H1 (cell line): ENCODE data around the gene ZCRB1. TPM values are rescaled to one million over a fixed set of nuclear protein-coding genes. Genes with fewer than 3 reads are reported as not detected.

Source experiments
- CTCF ChIA-PET: fragments of 300-600 bp; sonication (Branson Sonifier 250); formaldehyde crosslinking; loops from one replicate; lab custom pipeline; 2021; ENCODE audit not compliant: partially characterized antibody; lab: Charles Lee
- POLR2A ChIA-PET: fragments of 300-600 bp; sonication (Branson Sonifier 250); formaldehyde crosslinking; loops from one replicate; lab custom pipeline; 2021; ENCODE audit warnings: inconsistent platforms; ENCODE audit not compliant: partially characterized antibody; lab: Charles Lee
- DNase-seq, 2 experiments: peaks; one replicate each; pipeline versions ENCODE4 v3.0.0 to v3.0.0-alpha.2; 2010 to 2022; ENCODE audit warnings: low spot score in 2 of 2, low read depth in 1 of 2, mixed read lengths in 1 of 2
- FAIRE-seq: peaks from 2 replicates; lab custom pipeline; 2011; peaks lifted over from hg19 to GRCh38; lab: Jason Lieb, UNC
- H2AFZ ChIP-seq: 2 replicates; pipeline ENCODE4 v1.8.1; 2012; ENCODE audit warnings: low read length, inconsistent platforms
- H2AK5ac ChIP-seq: 2 replicates; pipeline ENCODE4 v1.6.1; 2013; ENCODE audit warnings: low read depth, low read length
- H2BK120ac ChIP-seq: replicated peaks from 2 replicates; pipeline ENCODE3; 2013; ENCODE audit warnings: low read depth, low read length, inconsistent platforms
- H2BK12ac ChIP-seq: 2 replicates; pipeline ENCODE4 v1.6.1; 2013; ENCODE audit warnings: low read depth, low read length
- H2BK15ac ChIP-seq: 2 replicates; pipeline ENCODE4 v1.6.1; 2013; ENCODE audit warnings: low read length
- H2BK20ac ChIP-seq: 2 replicates; pipeline ENCODE4 v1.6.1; 2013; ENCODE audit warnings: low read length
- H2BK5ac ChIP-seq: 2 replicates; pipeline ENCODE4 v1.6.1; 2013; ENCODE audit warnings: low read depth, low read length
- H3K14ac ChIP-seq: 2 replicates; pipeline ENCODE4 v1.6.1; 2013; ENCODE audit warnings: inconsistent platforms; ENCODE audit not compliant: insufficient read length
- H3K18ac ChIP-seq: 2 replicates; pipeline ENCODE4 v1.6.1; 2013; ENCODE audit warnings: low read length; ENCODE audit errors: extremely low read depth
- H3K23ac ChIP-seq: 2 replicates; pipeline ENCODE4 v1.6.1; 2013; ENCODE audit warnings: inconsistent platforms; ENCODE audit not compliant: insufficient read length
- H3K23me2 ChIP-seq: 2 replicates; pipeline ENCODE4 v1.6.1; 2013; ENCODE audit warnings: low read depth, low read length
- H3K27ac ChIP-seq: 2 replicates; pipeline ENCODE4 v1.6.1; 2011; ENCODE audit warnings: low read depth, low read length, inconsistent platforms
- H3K27me3 ChIP-seq, 4 experiments: replicated peaks in 1 of 4; 1 replicate in 1 of 4; 2 replicates in 3 of 4; pipeline versions ENCODE4 v1.6.1 to v1.8.1; 2011 to 2013; ENCODE audit warnings: low read length in 3 of 4, mild to moderate bottlenecking in 3 of 4, inconsistent platforms in 2 of 4, mixed read lengths in 2 of 4, moderate library complexity in 1 of 4; ENCODE audit not compliant: control insufficient read depth in 3 of 4, insufficient read depth in 3 of 4; ENCODE audit errors: extremely low read depth in 1 of 4
- H3K36me3 ChIP-seq, 4 experiments: 2 replicates each; pipeline versions ENCODE4 v1.6.1 to v1.8.1; 2011 to 2013; ENCODE audit warnings: mild to moderate bottlenecking in 4 of 4, low read length in 3 of 4, moderate library complexity in 2 of 4, control low read depth in 1 of 4, inconsistent platforms in 1 of 4; ENCODE audit not compliant: insufficient read depth in 4 of 4, control insufficient read depth in 2 of 4
- H3K4ac ChIP-seq: replicated peaks from 2 replicates; pipeline ENCODE3; 2013; ENCODE audit warnings: low read length, low read depth, mixed read lengths, inconsistent platforms; ENCODE audit not compliant: insufficient read length
- H3K4me1 ChIP-seq, 4 experiments: replicated peaks in 1 of 4; 1 replicate in 1 of 4; 2 replicates in 3 of 4; pipeline versions ENCODE4 v1.6.1 to v1.8.1; 2011 to 2013; ENCODE audit warnings: low read length in 3 of 4, inconsistent platforms in 2 of 4, mixed read lengths in 1 of 4; ENCODE audit not compliant: insufficient read depth in 4 of 4, control insufficient read depth in 3 of 4
- H3K4me2 ChIP-seq, 2 experiments: 2 replicates each; pipeline versions ENCODE4 v1.6.1 to v1.8.1; 2011 to 2013; ENCODE audit warnings: low read depth in 2 of 2, low read length in 2 of 2, control low read depth in 1 of 2, inconsistent platforms in 1 of 2, mild to moderate bottlenecking in 1 of 2; ENCODE audit not compliant: insufficient read depth in 1 of 2
- H3K4me3 ChIP-seq, 4 experiments: fragments of 200-600, 300-600 bp in 1 of 4; sonication (generic), shearing (Covaris generic), sonication (Bioruptor Twin) in 1 of 4; 2 replicates each; pipeline versions ENCODE4 v1.5.1 to v1.8.1; 2011 to 2016; ENCODE audit warnings: low read length in 4 of 4, low read depth in 3 of 4, control low read depth in 2 of 4, inconsistent platforms in 2 of 4, mild to moderate bottlenecking in 2 of 4, mixed read lengths in 1 of 4, moderate library complexity in 1 of 4; ENCODE audit not compliant: insufficient read depth in 2 of 4; ENCODE audit errors: extremely low read depth in 1 of 4
- H3K56ac ChIP-seq: replicated peaks from 2 replicates; pipeline ENCODE3; 2013; ENCODE audit warnings: low read depth, mild to moderate bottlenecking, mixed read lengths, low read length, inconsistent platforms; ENCODE audit not compliant: insufficient read length
- H3K79me1 ChIP-seq: 2 replicates; pipeline ENCODE4 v1.6.1; 2013; ENCODE audit warnings: low read depth, low read length, control low read depth
- H3K79me2 ChIP-seq, 2 experiments: 2 replicates each; pipeline versions ENCODE4 v1.6.1 to v1.8.1; 2012 to 2013; ENCODE audit warnings: low read length in 2 of 2, mild to moderate bottlenecking in 2 of 2, inconsistent platforms in 1 of 2; ENCODE audit not compliant: insufficient read depth in 2 of 2, control insufficient read depth in 1 of 2
- H3K9ac ChIP-seq, 4 experiments: replicated peaks in 1 of 4; 1 replicate in 1 of 4; 2 replicates in 3 of 4; pipeline versions ENCODE4 v1.6.1 to v1.8.1; 2011 to 2013; ENCODE audit warnings: low read depth in 3 of 4, low read length in 3 of 4, control low read depth in 2 of 4, mild to moderate bottlenecking in 2 of 4, moderate library complexity in 2 of 4, inconsistent platforms in 1 of 4; ENCODE audit errors: extremely low read depth in 1 of 4
- H3K9me3 ChIP-seq, 2 experiments: 2 replicates each; pipeline versions ENCODE4 v1.6.1 to v1.8.1; 2012 to 2013; ENCODE audit warnings: mild to moderate bottlenecking in 2 of 2, moderate library complexity in 2 of 2, control low read depth in 1 of 2, inconsistent platforms in 1 of 2, low read depth in 1 of 2, low read length in 1 of 2, mixed read lengths in 1 of 2; ENCODE audit not compliant: insufficient read depth in 2 of 2
- H4K20me1 ChIP-seq, 2 experiments: replicated peaks in 1 of 2; 2 replicates each; pipeline versions ENCODE3 to v1.8.1; 2011 to 2013; ENCODE audit warnings: inconsistent platforms in 2 of 2, low read length in 2 of 2, mild to moderate bottlenecking in 1 of 2; ENCODE audit not compliant: insufficient read depth in 2 of 2, control insufficient read depth in 1 of 2
- H4K5ac ChIP-seq: 2 replicates; pipeline ENCODE4 v1.6.1; 2013; ENCODE audit warnings: low read length, low read depth, mixed read lengths, inconsistent platforms; ENCODE audit not compliant: insufficient read length
- H4K8ac ChIP-seq: 2 replicates; pipeline ENCODE4 v1.8.0; 2013; ENCODE audit warnings: mild to moderate bottlenecking, moderate library complexity, low read length, inconsistent platforms; ENCODE audit not compliant: insufficient read depth; ENCODE audit errors: extremely low read depth
- H4K91ac ChIP-seq: replicated peaks from 2 replicates; pipeline ENCODE3; 2013; ENCODE audit warnings: low read length, mixed read lengths, inconsistent platforms; ENCODE audit not compliant: insufficient read length
- ASH2L ChIP-seq: fragments of 200-600, 300-600 bp; sonication (generic); IDR thresholded peaks from one replicate; pipeline ENCODE4 v1.7.1; 2017; ENCODE audit warnings: low read length
- GTF2F1 ChIP-seq: IDR thresholded peaks from 2 replicates; pipeline ENCODE4 v1.6.1; 2012; ENCODE audit warnings: low read depth, low read length, improper control_type of control experiment, borderline replicate concordance
- HDAC6 ChIP-seq: IDR thresholded peaks from one replicate; pipeline ENCODE4 v1.7.1; 2012; ENCODE audit warnings: low read depth, mild to moderate bottlenecking, inconsistent platforms, low read length, moderate library complexity
- NANOG ChIP-seq: IDR thresholded peaks from 2 replicates; pipeline ENCODE4 v1.6.1; 2011; ENCODE audit warnings: low read length, low read depth, mild to moderate bottlenecking, inconsistent platforms; ENCODE audit not compliant: insufficient read depth, poor library complexity, severe bottlenecking
- NRF1 ChIP-seq: IDR thresholded peaks from 2 replicates; pipeline ENCODE4 v1.6.1; 2011; ENCODE audit warnings: mild to moderate bottlenecking, low read depth, low read length, improper control_type of control experiment
- RBBP5 ChIP-seq: IDR thresholded peaks from 2 replicates; pipeline ENCODE4 v1.7.1; 2012; ENCODE audit warnings: low read depth, mild to moderate bottlenecking, inconsistent platforms, low read length, moderate library complexity, borderline replicate concordance
- RNF2 ChIP-seq: fragments of 200-900, 300-1000 bp; sonication (generic); IDR thresholded peaks from 2 replicates; pipeline ENCODE4 v1.7.1; 2016; ENCODE audit warnings: borderline replicate concordance, low read depth, mild to moderate bottlenecking, antibody characterized with exemption, low read length; ENCODE audit not compliant: poor library complexity, severe bottlenecking; ENCODE audit errors: missing control alignments
- SIRT6 ChIP-seq: IDR thresholded peaks from one replicate; pipeline ENCODE4 v1.7.1; 2012; ENCODE audit warnings: low read length, inconsistent platforms
- SP1 ChIP-seq: IDR thresholded peaks from 2 replicates; pipeline ENCODE4 v1.6.1; 2011; ENCODE audit warnings: low read depth, low read length
- SP2 ChIP-seq: IDR thresholded peaks from 2 replicates; pipeline ENCODE4 v1.6.1; 2012; ENCODE audit warnings: mild to moderate bottlenecking, low read length, inconsistent platforms
- SRF ChIP-seq: IDR thresholded peaks from 2 replicates; pipeline ENCODE4 v1.6.1; 2011; ENCODE audit warnings: mild to moderate bottlenecking, low read depth, low read length, moderate library complexity
- TAF7 ChIP-seq: optimal IDR thresholded peaks from 2 replicates; pipeline ENCODE3; 2011; ENCODE audit warnings: low read depth, mild to moderate bottlenecking, inconsistent platforms, low read length, moderate library complexity, borderline replicate concordance
- WGBS, 2 experiments: shearing (Covaris generic) in 1 of 2; methylation state at CpG; one replicate each; pipeline versions ENCODE4 v1.1.6 to v1.1.7; 2013 to 2015; ENCODE audit warnings: low lambda C conversion rate in 2 of 2, mixed read lengths in 2 of 2, inconsistent platforms in 1 of 2, low coverage in 1 of 2, missing lambda C conversion rate in 1 of 2; ENCODE audit not compliant: insufficient replicate concordance in 2 of 2, insufficient coverage in 1 of 2, insufficient read length in 1 of 2; ENCODE audit errors: extremely low coverage in 1 of 2, missing lambda C conversion rate in 1 of 2; 5-methylcytosine and 5-hydroxymethylcytosine counted together
- polyA plus RNA-seq, 7 experiments: library from polyadenylated mRNA; depleted of rRNA in 3 of 7; stranded (reverse) in 5 of 7; unstranded in 2 of 7; fragments of >200 nt in 5 of 7; fragments of 200-250 nt in 2 of 7; gene quantifications; 1 replicate in 5 of 7; 2 replicates in 1 of 7; 4 replicates in 1 of 7; pipeline versions ENCODE4 v1.2.1 to v1.2.3, GENCODE V29; 2011 to 2013; ENCODE audit warnings: missing spikeins in 2 of 7, mixed read lengths in 2 of 7
- total RNA-seq: library from RNA; stranded (reverse); fragmentation: NEBNext Ultra II Directional; extraction: Animal tissue kit (Norgen Biotek cat#: 25700); gene quantifications from 2 replicates; pipeline ENCODE4 v1.2.1, GENCODE V29; 2021

Gene ZCRB1
- total and polyA plus RNA-seq, 2 of the 8 experiments (the other 6 are each of a cell fraction or from before 2014, with no cell fraction given), result 22.0 to 52.5 TPM

DNA sequence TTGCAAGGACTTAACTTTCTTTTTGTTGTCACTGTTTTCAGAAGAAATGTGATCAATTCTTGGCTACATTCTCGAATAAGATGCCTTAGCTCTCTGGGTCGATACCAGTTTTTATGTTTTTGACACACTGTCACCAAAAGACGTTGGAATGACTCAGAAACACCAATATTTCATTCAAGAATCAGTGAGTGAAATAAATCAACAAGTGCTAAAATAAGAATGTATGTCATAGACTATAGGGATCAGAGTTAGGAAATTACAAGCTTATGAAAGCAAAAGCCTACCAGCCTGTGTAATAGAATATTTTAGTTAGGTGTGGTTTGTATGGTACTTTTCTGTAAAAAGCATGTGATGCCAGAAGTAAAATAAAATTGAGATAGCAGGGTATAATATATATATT is 17.8 kb upstream of the ZCRB1 start:
- Histone ChIP-seq H3K14ac (no peak overlapping the region), H2BK120ac (no peak overlapping the region), H3K9ac (no peak overlapping the region), H4K8ac (no peak overlapping the region), H2AK5ac (no peak overlapping the region), H2AFZ (no peak overlapping the region), H3K36me3 (peaks cover 0 to 2% (median 0%) of the 10 kb centered on the region in 4 experiments; a peak in 1 of 8 replicates), H3K18ac (no peak overlapping the region), H4K91ac (no peak overlapping the region), H3K23me2 (no peaks in the 10 kb centered on the region), H3K4me1 (no peaks in the 10 kb centered on the region), H2BK15ac (no peak overlapping the region), H4K5ac (no peak overlapping the region), H3K4ac (no peak overlapping the region), H3K79me2 (peaks cover 0 to 91% of the 10 kb centered on the region in 2 experiments; a peak in 2 of 4 replicates), H3K4me3 (no peak overlapping the region), H3K27me3 (no peaks in the 10 kb centered on the region), H3K56ac (no peak overlapping the region), H4K20me1 (peaks cover 2 to 4% of the 10 kb centered on the region in 2 experiments), H2BK12ac (no peak overlapping the region), H2BK20ac (no peak overlapping the region), H3K4me2 (no peak overlapping the region), H3K9me3 (no peaks in the 10 kb centered on the region), H3K79me1 (peaks cover 3% of the 10 kb centered on the region; the same call in 1 of the 2 replicates), H3K27ac (no peak overlapping the region), H2BK5ac (no peak overlapping the region), H3K23ac (no peak overlapping the region)
- FAIRE-seq, result no peak
- DNase-seq, result no peak
- no peak for TF ChIP-seq TAF7
- no peak for TF ChIP-seq SRF
- TF ChIP-seq SP1, result no peak
- no peak for TF ChIP-seq HDAC6
- no peak for TF ChIP-seq NRF1
- TF ChIP-seq ASH2L, result no peak
- no peak for TF ChIP-seq RBBP5
- TF ChIP-seq NANOG, result no peak
- no peak for TF ChIP-seq GTF2F1
- TF ChIP-seq RNF2, result no peak
- no peak for TF ChIP-seq SP2
- no peak for TF ChIP-seq SIRT6
- ChIA-PET CTCF (interaction anchor here (1.0 to 1.5 kb wide), 2 partner anchors 21 to 28 kb away, joined by 4 to 6 read pairs; no protein-coding TSS in a partner anchor), POLR2A (interaction anchor here (0.8 kb wide), 1 partner anchor 32 kb away, joined by 3 read pairs; no protein-coding TSS in a partner anchor)
- 75% methylated on average over 3 of the region's 3 CpGs; no CpG with 5 or more reads in 1 of the 2 experiments for WGBS, 2 experiments
